HEK293 (cell line): ENCODE results near the gene APOO.
A peak's percentile ranks its signal among the peaks of the same experiment; 100 is the strongest.

Experiments used
- ATF2 ChIP-seq: fragments of 450-650 bp; formaldehyde crosslinking; IDR thresholded peaks from 2 replicates; pipeline ENCODE4 v1.5.1; 2016; ENCODE audit warnings: missing biosample characterization, missing genetic modification characterization, low read depth
- BCL11A ChIP-seq: fragments of 450-650 bp; formaldehyde crosslinking; IDR thresholded peaks from 2 replicates; pipeline ENCODE4 v1.5.1; 2016; ENCODE audit warnings: low read depth, missing biosample characterization, missing genetic modification characterization
- HOXD13 ChIP-seq: sonication (generic); formaldehyde crosslinking; IDR thresholded peaks from 2 replicates; pipeline ENCODE4 v1.8.0; 2022; ENCODE audit warnings: missing genetic modification reagents, borderline replicate concordance
- PATZ1 ChIP-seq: fragments of 450-650 bp; formaldehyde crosslinking; IDR thresholded peaks from 2 replicates; pipeline ENCODE4 v1.5.1; 2016; ENCODE audit warnings: missing biosample characterization, missing genetic modification characterization
- PRDM1 ChIP-seq: fragments of 450-650 bp; formaldehyde crosslinking; IDR thresholded peaks from 2 replicates; pipeline ENCODE4; 2016; ENCODE audit warnings: missing biosample characterization, missing genetic modification characterization
- SP2 ChIP-seq: fragments of 450-650 bp; formaldehyde crosslinking; IDR thresholded peaks from 2 replicates; pipeline ENCODE4 v1.5.1; 2016; ENCODE audit warnings: missing biosample characterization, missing genetic modification characterization
- SP3 ChIP-seq: fragments of 450-650 bp; formaldehyde crosslinking; IDR thresholded peaks from 2 replicates; pipeline ENCODE4 v1.5.1; 2016; ENCODE audit warnings: missing biosample characterization, missing genetic modification characterization
- TCF7L2 ChIP-seq: IDR thresholded peaks from 2 replicates; pipeline ENCODE4 v1.6.1; 2011; ENCODE audit warnings: low read depth, mild to moderate bottlenecking, inconsistent platforms, low read length, moderate library complexity, borderline replicate concordance
- ZBTB1 ChIP-seq: fragments of 450-650 bp; formaldehyde crosslinking; IDR thresholded peaks from 2 replicates; pipeline ENCODE4 v1.5.1; 2016; ENCODE audit warnings: missing biosample characterization, missing genetic modification characterization
- ZBTB20 ChIP-seq: fragments of 450-650 bp; formaldehyde crosslinking; IDR thresholded peaks from 2 replicates; pipeline ENCODE4 v1.5.1; 2016; ENCODE audit warnings: missing biosample characterization, missing genetic modification characterization
- ZBTB21 ChIP-seq: fragments of 450-650 bp; formaldehyde crosslinking; IDR thresholded peaks from 2 replicates; pipeline ENCODE4 v1.5.1; 2017; ENCODE audit warnings: missing biosample characterization, missing genetic modification characterization
- ZBTB26 ChIP-seq: fragments of 450-650 bp; formaldehyde crosslinking; optimal IDR thresholded peaks from 2 replicates; pipeline ENCODE3; 2016; ENCODE audit warnings: missing biosample characterization, mild to moderate bottlenecking, missing genetic modification characterization
- ZBTB48 ChIP-seq: fragments of 450-650 bp; formaldehyde crosslinking; IDR thresholded peaks from 2 replicates; pipeline ENCODE4 v1.5.1; 2016; ENCODE audit warnings: missing biosample characterization, missing genetic modification characterization
- ZNF148 ChIP-seq: fragments of 450-650 bp; formaldehyde crosslinking; IDR thresholded peaks from 2 replicates; pipeline ENCODE4 v1.5.0; 2017; ENCODE audit warnings: missing biosample characterization, missing genetic modification characterization, borderline replicate concordance
- ZNF157 ChIP-seq: fragments of 450-650 bp; formaldehyde crosslinking; IDR thresholded peaks from 2 replicates; pipeline ENCODE4 v1.5.1; 2016; ENCODE audit warnings: missing biosample characterization, missing genetic modification characterization
- ZNF184 ChIP-seq: fragments of 450-650 bp; IDR thresholded peaks from 2 replicates; pipeline ENCODE4 v1.5.1; 2018; ENCODE audit warnings: missing biosample characterization, mild to moderate bottlenecking, missing genetic modification characterization
- ZNF24 ChIP-seq: fragments of 450-650 bp; formaldehyde crosslinking; IDR thresholded peaks from 2 replicates; pipeline ENCODE4 v1.5.1; 2016; ENCODE audit warnings: missing biosample characterization, missing genetic modification characterization
- ZNF324 ChIP-seq: fragments of 450-650 bp; formaldehyde crosslinking; IDR thresholded peaks from 2 replicates; pipeline ENCODE4 v1.5.1; 2016; ENCODE audit warnings: missing biosample characterization, missing genetic modification characterization
- ZNF335 ChIP-seq: fragments of 450-650 bp; formaldehyde crosslinking; conservative IDR thresholded peaks from 2 replicates; pipeline ENCODE4 v1.5.1; 2016; ENCODE audit warnings: missing biosample characterization, missing genetic modification characterization
- ZNF350 ChIP-seq: fragments of 450-650 bp; formaldehyde crosslinking; IDR thresholded peaks from 2 replicates; pipeline ENCODE4 v1.5.0; 2017; ENCODE audit warnings: missing biosample characterization, mild to moderate bottlenecking, missing genetic modification characterization
- ZNF391 ChIP-seq: fragments of 450-650 bp; formaldehyde crosslinking; IDR thresholded peaks from 2 replicates; pipeline ENCODE4 v1.5.1; 2016; ENCODE audit warnings: low read depth, missing biosample characterization, missing genetic modification characterization, borderline replicate concordance
- ZNF416 ChIP-seq: fragments of 450-650 bp; formaldehyde crosslinking; IDR thresholded peaks from 2 replicates; pipeline ENCODE4 v1.5.1; 2016; ENCODE audit warnings: missing biosample characterization, missing genetic modification characterization
- ZNF514 ChIP-seq: fragments of 450-650 bp; formaldehyde crosslinking; IDR thresholded peaks from 2 replicates; pipeline ENCODE4 v1.5.1; 2016; ENCODE audit warnings: missing biosample characterization, missing genetic modification characterization
- ZNF558 ChIP-seq: fragments of 450-650 bp; formaldehyde crosslinking; IDR thresholded peaks from 2 replicates; pipeline ENCODE4 v1.5.1; 2016; ENCODE audit warnings: missing biosample characterization, missing genetic modification characterization
- ZNF585B ChIP-seq: fragments of 450-650 bp; formaldehyde crosslinking; IDR thresholded peaks from 2 replicates; pipeline ENCODE4 v1.5.1; 2016; ENCODE audit warnings: missing biosample characterization, missing genetic modification characterization
- ZNF610 ChIP-seq: fragments of 450-650 bp; formaldehyde crosslinking; IDR thresholded peaks from 2 replicates; pipeline ENCODE4 v1.5.1; 2016; ENCODE audit warnings: missing biosample characterization, missing genetic modification characterization, borderline replicate concordance
- ZNF626 ChIP-seq: fragments of 450-650 bp; sonication (Bioruptor Pico); formaldehyde crosslinking; IDR thresholded peaks from 2 replicates; pipeline ENCODE4 v1.5.1; 2018; ENCODE audit warnings: missing biosample characterization, missing genetic modification characterization, inconsistent platforms
- ZNF645 ChIP-seq: fragments of 450-650 bp; formaldehyde crosslinking; IDR thresholded peaks from 2 replicates; pipeline ENCODE4; 2016; ENCODE audit warnings: missing biosample characterization, missing genetic modification characterization
- ZNF677 ChIP-seq: fragments of 450-650 bp; IDR thresholded peaks from 2 replicates; pipeline ENCODE4 v1.5.0; 2018; ENCODE audit warnings: missing biosample characterization, mild to moderate bottlenecking, missing genetic modification characterization, moderate library complexity
- ZNF692 ChIP-seq: fragments of 450-650 bp; formaldehyde crosslinking; IDR thresholded peaks from 2 replicates; pipeline ENCODE4 v1.5.1; 2016; ENCODE audit warnings: missing biosample characterization, missing genetic modification characterization
- ZSCAN4 ChIP-seq: fragments of 450-650 bp; formaldehyde crosslinking; IDR thresholded peaks from 2 replicates; pipeline ENCODE4 v1.5.1; 2017; ENCODE audit warnings: missing biosample characterization, missing genetic modification characterization

APOO gene

GRCh38 chrX:23799469-23800065 is 108.2 kb downstream of the APOO start (continued):
- TF ChIP-seq ZNF645 (tag by site-specific recombination) = no peak
- no peak for TF ChIP-seq ZNF626 (tag by site-specific recombination)
- TF ChIP-seq ZNF184 = no peak
- TF ChIP-seq ZNF585B (tag by site-specific recombination) = no peak
- TF ChIP-seq PRDM1 (tag by site-specific recombination) = no peak
- no peak for TF ChIP-seq ZBTB20 (tag by site-specific recombination)
- TF ChIP-seq ZNF335 = peak; percentile 49
- no peak for TF ChIP-seq SP2
- TF ChIP-seq ZNF558 (tag by site-specific recombination) = no peak
- TF ChIP-seq BCL11A (tag by site-specific recombination) = no peak
- no peak for TF ChIP-seq ZNF692
- no peak for TF ChIP-seq ZBTB1 (tag by site-specific recombination)
- TF ChIP-seq ZNF24 (tag by site-specific recombination) = no peak
- no peak for TF ChIP-seq PATZ1 (tag by site-specific recombination)
- no peak for TF ChIP-seq ZBTB26
- TF ChIP-seq SP3 (tag by site-specific recombination) = no peak
- no peak for TF ChIP-seq HOXD13 (CRISPR knock-in tag)
- peak; percentile 64; the same call in 1 of the 2 replicates for TF ChIP-seq ZBTB21
- TF ChIP-seq ZNF416 = no peak
- no peak for TF ChIP-seq ZNF350 (tag by site-specific recombination)
- no peak for TF ChIP-seq ZNF610 (tag by site-specific recombination)
- TF ChIP-seq ZNF514 = no peak
- TF ChIP-seq TCF7L2 = no peak
- no peak for TF ChIP-seq ZNF324 (tag by site-specific recombination)
- no peak for TF ChIP-seq ZBTB48 (tag by site-specific recombination)
- no peak for TF ChIP-seq ZNF148
- TF ChIP-seq ATF2 = peak; percentile 70; the same call in 1 of the 2 replicates
- no peak for TF ChIP-seq ZNF391 (tag by site-specific recombination)
- TF ChIP-seq ZNF677 = no peak
- no peak for TF ChIP-seq ZNF157
- no peak for TF ChIP-seq ZSCAN4
